K562 (cell line): ENCODE results near the gene DNAJC6. TPM values are rescaled to one million over a fixed set of nuclear protein-coding genes. Genes with fewer than 3 reads are reported as not detected.

Source experiments
- BHLHE40 ChIP-seq: IDR thresholded peaks from 2 replicates; pipeline ENCODE4 v1.6.1; 2011; ENCODE audit warnings: low read length, improper control_type of control experiment
- CBX2 ChIP-seq: fragments of 200-600 bp; sonication (generic); IDR thresholded peaks from one replicate; pipeline ENCODE4 v1.6.1; 2012; ENCODE audit warnings: mild to moderate bottlenecking, low read length, inconsistent platforms; ENCODE audit not compliant: insufficient read depth, poor library complexity, severe bottlenecking
- MGA ChIP-seq: fragments of 450-650 bp; IDR thresholded peaks from 2 replicates; pipeline ENCODE4 v1.6.1; 2016; ENCODE audit warnings: mild to moderate bottlenecking, moderate library complexity
- TCFL5 ChIP-seq: fragments of 250-450 bp; sonication (Bioruptor Pico); conservative IDR thresholded peaks from 2 replicates; pipeline ENCODE4 v1.6.1; 2021; ENCODE audit warnings: mild to moderate bottlenecking, moderate library complexity, matching md5 sums
- TSHZ1 ChIP-seq: fragments of 250-450 bp; sonication (Bioruptor Pico); IDR thresholded peaks from 2 replicates; pipeline ENCODE4 v1.4.0; 2020; ENCODE audit warnings: mild to moderate bottlenecking, moderate library complexity
- polyA plus RNA-seq, 8 experiments: library from polyadenylated mRNA; depleted of rRNA in 4 of 8; stranded (reverse) in 5 of 8; unstranded in 3 of 8; fragments of >200 nt; fragmentation: Nextera tagmentation in 2 of 8; fragmentation: Illumina TruSeq in 1 of 8; extraction: Ambion mirVana in 2 of 8; extraction: Trizol in 1 of 8; gene quantifications; 2 replicates each; pipeline versions ENCODE4 v1.2.1 to v1.2.3, GENCODE V29; 2011 to 2014; ENCODE audit warnings: inconsistent platforms in 1 of 8, missing spikeins in 1 of 8
- total RNA-seq, 7 experiments: library from RNA; depleted of rRNA in 6 of 7; stranded (reverse); fragments of >200 nt in 6 of 7; fragmentation: Illumina TruSeq in 2 of 7; extraction: Trizol in 2 of 7; gene quantifications; 2 replicates each; pipeline versions ENCODE4 v1.2.1 to v1.2.3, GENCODE V29; 2011 to 2021; ENCODE audit warnings: low replicate concordance in 1 of 7

DNAJC6 gene
- total and polyA plus RNA-seq, 9 of the 15 experiments (the other 6 are each of a cell fraction or from before 2014, with no cell fraction given): 6.7 to 78.7 (median 28.0) TPM

GRCh38 chr1:65393928-65394327 is 84.6 kb downstream of the DNAJC6 start (continued):
- TF ChIP-seq MGA: no peak
- no peak for TF ChIP-seq TSHZ1 (CRISPR knock-in tag)
- no peak for TF ChIP-seq BHLHE40
- TF ChIP-seq TCFL5 (CRISPR knock-in tag): no peak
- no peak for TF ChIP-seq CBX2
